HG03097 (cell line): Measurements from ENCODE around the gene SUMO4.

ENCODE experiments used
- ATAC-seq: cut with Tn5 transposase; IDR thresholded peaks from one replicate; pipeline ENCODE4 v1.9.1; 2021; ENCODE audit not compliant: unreplicated experiment, low FRiP score

Gene SUMO4

GRCh38 chr6:149387779-149388512 is 12.1 kb upstream of the SUMO4 start:
- ATAC-seq, result no peak

DNA sequence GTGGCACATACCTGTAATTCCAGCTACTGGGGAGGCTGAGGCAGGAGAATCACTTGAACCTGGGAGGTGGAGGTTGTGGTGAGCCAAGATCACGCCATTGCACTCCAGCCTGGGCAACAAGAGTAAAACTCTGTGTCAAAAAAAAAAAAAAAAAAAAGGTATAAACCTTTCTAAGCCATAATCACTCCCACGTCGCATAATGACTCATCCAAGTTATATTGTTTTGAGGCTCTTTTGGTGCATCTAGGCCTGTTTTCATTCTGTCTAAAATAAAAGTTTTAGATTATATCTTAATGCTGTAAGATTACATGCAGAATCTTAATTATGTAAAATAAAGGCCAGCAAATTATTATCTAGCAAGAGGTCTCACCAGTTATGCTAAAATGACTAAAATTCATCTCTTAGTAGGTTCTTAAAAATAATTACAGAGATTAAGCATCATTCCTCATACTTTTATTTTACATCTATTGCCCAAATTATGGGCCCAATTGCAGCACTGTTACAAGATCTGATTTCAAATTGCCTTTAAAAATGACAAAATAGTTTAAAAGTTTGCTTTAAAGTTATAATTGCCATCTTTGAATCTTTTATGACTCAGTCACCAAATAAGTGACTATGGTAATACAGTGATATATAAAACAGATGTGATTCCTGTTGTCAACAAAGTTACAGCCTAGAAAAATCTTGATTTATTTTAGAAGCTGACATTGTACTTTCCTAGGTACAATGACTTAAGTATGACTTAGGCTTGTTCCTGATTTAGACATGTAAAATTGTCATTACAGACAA is 10.4 kb upstream of the SUMO4 start:
- ATAC-seq, result no peak

- ATAC-seq, result no peak
These were observed 8.0 kb upstream of the SUMO4 start for GRCh38 chr6:149392093-149392492.

DNA sequence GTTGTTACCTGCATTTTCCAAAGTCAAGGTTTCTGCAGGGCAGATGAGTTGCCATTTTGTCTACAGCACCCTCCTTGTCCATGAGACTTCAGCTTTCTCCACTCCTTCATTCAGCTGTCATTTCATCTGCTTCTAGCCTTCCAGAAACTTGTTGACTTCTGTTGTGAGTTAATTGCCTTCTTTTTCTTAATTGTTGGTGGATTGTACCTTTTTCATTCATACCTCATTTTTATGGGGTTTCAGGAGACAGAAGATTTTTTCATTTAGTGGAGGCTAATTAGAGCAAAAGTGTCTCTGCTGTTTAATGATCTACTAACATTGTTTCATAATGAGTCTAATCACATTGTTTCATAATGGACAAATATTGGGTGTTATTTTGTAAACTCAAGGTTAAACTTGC is 7.5 kb upstream of the SUMO4 start:
- no peak for ATAC-seq

- no peak for ATAC-seq
These were observed 6.9 kb upstream of the SUMO4 start for GRCh38 chr6:149393002-149393679.

- no peak for ATAC-seq
These were observed 4.9 kb upstream of the SUMO4 start for GRCh38 chr6:149395185-149395584.

- ATAC-seq, result no peak
These were observed 2.7 kb upstream of the SUMO4 start for GRCh38 chr6:149397384-149397783.

DNA sequence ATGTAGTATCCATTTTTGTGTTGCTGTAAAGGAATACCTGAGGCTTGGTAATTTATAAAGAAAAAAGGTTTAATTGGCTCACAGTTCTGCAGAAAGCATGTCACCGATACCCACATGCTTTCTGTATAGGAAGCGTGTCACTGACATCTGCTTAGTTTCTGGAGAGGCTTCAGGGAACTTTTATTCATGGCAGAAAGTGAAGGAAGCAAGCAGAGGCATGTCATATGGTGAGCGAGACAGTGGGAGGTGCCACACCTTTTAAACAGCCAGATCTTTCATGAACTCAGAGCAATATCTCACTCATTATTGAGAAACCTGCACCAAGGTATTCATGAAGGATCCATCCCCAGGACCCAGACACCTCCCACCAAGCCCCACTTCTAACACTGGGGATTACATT is 3.5 kb downstream of the SUMO4 start:
- ATAC-seq, result no peak

GRCh38 chr6:149405823-149406765 is 6.0 kb downstream of the SUMO4 start:
- ATAC-seq, result no peak

- ATAC-seq, result no peak
These were observed 9.6 kb downstream of the SUMO4 start for GRCh38 chr6:149409617-149410016.

DNA sequence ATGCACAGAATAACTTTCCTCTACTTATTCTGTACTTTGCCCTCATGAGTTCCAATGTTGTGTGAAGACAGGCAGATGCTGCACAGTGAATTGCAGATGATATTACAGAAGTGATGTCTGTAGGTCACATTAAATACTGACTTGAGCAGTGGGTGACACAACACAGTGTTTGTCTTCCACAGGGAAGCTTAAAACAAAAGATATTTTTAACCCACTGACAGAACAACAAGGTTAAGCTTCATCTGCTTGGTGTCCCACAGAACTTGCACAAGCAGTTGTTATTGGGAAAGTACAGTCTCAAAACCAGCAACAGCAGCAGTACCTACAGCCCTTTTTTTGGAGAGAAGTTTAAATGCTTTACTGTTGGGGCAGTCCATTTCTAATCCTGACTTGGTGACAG is 10.5 kb downstream of the SUMO4 start:
- no peak for ATAC-seq

- ATAC-seq, result no peak
These were observed 13.9 kb downstream of the SUMO4 start for GRCh38 chr6:149414009-149414408.

DNA sequence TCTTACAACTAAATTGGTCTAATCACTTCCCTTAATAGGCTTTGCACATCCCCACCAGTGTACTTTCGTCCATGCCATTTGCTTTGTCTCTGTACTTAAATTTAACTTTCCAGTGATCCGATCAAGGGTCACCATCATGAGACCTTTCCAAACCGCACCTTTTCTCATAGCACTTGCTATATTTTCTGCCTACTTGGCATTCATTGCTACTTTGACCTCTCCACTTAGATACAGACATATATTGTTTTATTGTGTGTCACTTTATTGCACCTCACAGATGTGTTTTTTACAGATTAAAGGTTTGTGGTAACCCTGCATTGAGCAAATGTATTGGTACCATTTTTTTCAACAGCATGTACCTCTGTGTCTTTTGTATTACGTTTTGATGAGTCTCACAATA is 14.8 kb downstream of the SUMO4 start:
- no peak for ATAC-seq

DNA sequence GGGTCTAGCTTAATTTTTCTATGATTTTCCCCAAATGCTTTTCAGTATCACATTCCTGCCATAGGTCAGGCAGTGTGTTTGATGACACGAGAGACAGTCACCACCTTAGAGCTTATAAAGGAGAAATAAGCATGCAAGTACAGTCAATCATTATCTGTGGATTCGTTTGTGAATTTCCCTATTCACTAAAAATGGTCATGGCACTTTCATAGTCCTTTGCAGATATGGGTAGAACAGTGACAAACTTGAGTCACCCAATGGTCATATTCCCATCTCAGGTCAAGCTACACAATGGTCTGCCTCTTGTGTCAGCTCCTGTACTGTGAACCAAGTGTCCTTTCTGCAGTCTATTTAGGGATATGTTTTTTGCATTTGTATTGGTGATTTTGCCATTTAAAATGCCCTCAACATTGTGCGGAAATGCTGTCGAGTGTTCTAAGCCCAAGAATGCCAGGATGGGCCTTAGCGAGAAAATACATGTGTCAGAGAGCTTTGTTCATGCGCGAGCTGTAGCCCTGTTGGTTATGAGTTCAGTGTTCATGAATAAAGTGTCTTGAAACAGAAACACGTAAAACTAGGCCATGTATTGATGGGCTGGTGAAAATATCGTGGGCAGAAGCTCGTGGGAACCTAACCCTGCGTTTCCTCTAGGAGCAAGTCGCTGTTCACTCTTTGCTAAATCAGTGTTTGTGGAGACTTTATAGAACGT is 19.8 kb downstream of the SUMO4 start:
- ATAC-seq, result no peak

GRCh38 chr6:149421132-149421531 is 21.1 kb downstream of the SUMO4 start:
- no peak for ATAC-seq

- no peak for ATAC-seq
These were observed 22.5 kb downstream of the SUMO4 start for GRCh38 chr6:149422581-149422980.

- no peak for ATAC-seq
These were observed 23.9 kb downstream of the SUMO4 start for GRCh38 chr6:149423964-149424440.

DNA sequence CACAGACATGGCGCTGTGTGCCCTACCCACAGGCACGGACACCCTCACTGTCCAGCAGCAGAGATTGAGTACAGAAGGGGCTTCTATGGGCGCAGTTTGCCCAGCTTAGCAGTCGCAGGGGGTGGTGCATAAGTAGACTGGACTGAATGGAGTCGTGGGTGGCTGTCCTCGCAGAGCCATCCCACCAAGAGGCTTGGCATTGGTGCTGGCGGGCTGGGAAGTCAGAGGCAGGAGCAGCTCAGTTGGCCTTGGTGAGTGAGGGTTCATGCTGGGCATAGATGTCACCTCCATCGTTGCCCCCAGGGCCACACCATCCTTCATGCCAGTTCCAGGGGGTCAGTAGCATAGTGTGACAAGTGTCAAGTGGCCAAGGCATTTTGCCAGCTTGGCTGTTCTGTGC is 25.2 kb downstream of the SUMO4 start:
- ATAC-seq, result no peak

DNA sequence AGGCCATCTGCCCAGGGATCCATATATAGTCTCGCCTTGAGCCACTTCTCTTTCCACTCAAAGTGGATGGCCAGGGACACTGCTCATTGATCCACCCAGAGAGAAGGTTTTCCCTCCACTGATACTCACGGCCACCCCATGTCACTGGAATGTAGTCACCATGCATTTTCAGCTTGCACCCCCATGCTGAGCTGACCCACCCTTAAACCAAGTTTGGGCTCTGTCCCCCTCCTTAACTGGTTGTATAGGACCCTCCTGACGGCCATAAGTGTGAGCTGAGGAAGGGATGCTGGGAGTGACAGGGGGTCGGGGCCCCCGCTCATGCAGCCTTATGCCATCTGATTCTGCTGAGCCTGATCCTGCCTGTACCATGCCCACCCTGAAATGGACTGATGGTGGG is 25.7 kb downstream of the SUMO4 start:
- ATAC-seq, result no peak

- no peak for ATAC-seq
These were observed 28.5 kb downstream of the SUMO4 start for GRCh38 chr6:149428606-149429005.
